MM.1S (cell line): ENCODE measurements around the gene PRDM1.

Experiments used
- DNase-seq: peaks from one replicate; pipeline ENCODE4 v3.0.0-alpha.2; 2015
- H2AFZ ChIP-seq: fragments of 300-600 bp; sonication (generic); 2 replicates; pipeline ENCODE4 v1.6.0; 2016; ENCODE audit warnings: antibody characterized with exemption, low read length
- H3F3A ChIP-seq: fragments of 300-600 bp; sonication (generic); 2 replicates; pipeline ENCODE4 v1.6.1; 2016; ENCODE audit warnings: mild to moderate bottlenecking, antibody characterized with exemption, low read length, moderate library complexity, mixed read lengths; ENCODE audit not compliant: insufficient read depth
- H3K27ac ChIP-seq: fragments of 300-600 bp; sonication (generic); 2 replicates; pipeline ENCODE4 v1.5.1; 2016; ENCODE audit warnings: mild to moderate bottlenecking, low read length
- H3K27me3 ChIP-seq: fragments of 300-600 bp; sonication (generic); replicated peaks from 2 replicates; pipeline ENCODE4 v1.6.0; 2016; ENCODE audit warnings: low read length; ENCODE audit not compliant: insufficient read depth
- H3K36me3 ChIP-seq: fragments of 300-600 bp; sonication (generic); replicated peaks from 2 replicates; pipeline ENCODE4 v1.6.1; 2016; ENCODE audit warnings: mild to moderate bottlenecking, low read length, mixed read lengths; ENCODE audit not compliant: insufficient read depth
- H3K4me1 ChIP-seq: fragments of 300-600 bp; sonication (generic); 2 replicates; pipeline ENCODE4 v1.6.1; 2016; ENCODE audit warnings: low read length, mixed read lengths
- H3K4me2 ChIP-seq: fragments of 300-600 bp; sonication (generic); 2 replicates; pipeline ENCODE4 v1.6.0; 2016; ENCODE audit warnings: low read depth, low read length
- H3K4me3 ChIP-seq: fragments of 300-600 bp; sonication (generic); 2 replicates; pipeline ENCODE4 v1.5.1; 2016; ENCODE audit warnings: low read length, mixed read lengths
- H3K79me2 ChIP-seq: fragments of 300-600 bp; sonication (generic); 2 replicates; pipeline ENCODE4 v1.6.1; 2016; ENCODE audit warnings: mixed run types, low read length, mixed read lengths
- H3K9ac ChIP-seq: fragments of 300-600 bp; sonication (generic); 2 replicates; pipeline ENCODE4 v1.6.1; 2016; ENCODE audit warnings: low read length, mixed read lengths
- H3K9me2 ChIP-seq: fragments of 300-600 bp; sonication (generic); replicated peaks from 2 replicates; pipeline ENCODE4 v1.6.1; 2016; ENCODE audit warnings: mild to moderate bottlenecking, low read length, mixed read lengths; ENCODE audit not compliant: insufficient read depth
- H3K9me3 ChIP-seq: fragments of 300-600 bp; sonication (generic); replicated peaks from 2 replicates; pipeline ENCODE4 v1.6.1; 2016; ENCODE audit warnings: mild to moderate bottlenecking, low read length, mixed read lengths; ENCODE audit not compliant: insufficient read depth
- H4K20me1 ChIP-seq: fragments of 300-600 bp; sonication (generic); 2 replicates; pipeline ENCODE4 v1.6.1; 2016; ENCODE audit warnings: mild to moderate bottlenecking, low read length, moderate library complexity, mixed read lengths; ENCODE audit not compliant: insufficient read depth
- EZH2 ChIP-seq: fragments of 300-600 bp; sonication (generic); optimal IDR thresholded peaks from 2 replicates; pipeline ENCODE3; 2017; ENCODE audit warnings: low read depth, mild to moderate bottlenecking, antibody characterized with exemption, low read length, mixed read lengths
- EZH2phosphoT487 ChIP-seq: fragments of 300-600 bp; sonication (generic); IDR thresholded peaks from 2 replicates; pipeline ENCODE4 v1.6.1; 2018; ENCODE audit warnings: antibody characterized with exemption, low read length
- TF ChIP-seq, protein P1 (sequence below): fragments of 300-600 bp; sonication (generic); IDR thresholded peaks from 2 replicates; pipeline ENCODE4 v1.5.1; 2016; ENCODE audit warnings: antibody characterized with exemption, low read length, mixed read lengths

PRDM1 gene

DNA sequence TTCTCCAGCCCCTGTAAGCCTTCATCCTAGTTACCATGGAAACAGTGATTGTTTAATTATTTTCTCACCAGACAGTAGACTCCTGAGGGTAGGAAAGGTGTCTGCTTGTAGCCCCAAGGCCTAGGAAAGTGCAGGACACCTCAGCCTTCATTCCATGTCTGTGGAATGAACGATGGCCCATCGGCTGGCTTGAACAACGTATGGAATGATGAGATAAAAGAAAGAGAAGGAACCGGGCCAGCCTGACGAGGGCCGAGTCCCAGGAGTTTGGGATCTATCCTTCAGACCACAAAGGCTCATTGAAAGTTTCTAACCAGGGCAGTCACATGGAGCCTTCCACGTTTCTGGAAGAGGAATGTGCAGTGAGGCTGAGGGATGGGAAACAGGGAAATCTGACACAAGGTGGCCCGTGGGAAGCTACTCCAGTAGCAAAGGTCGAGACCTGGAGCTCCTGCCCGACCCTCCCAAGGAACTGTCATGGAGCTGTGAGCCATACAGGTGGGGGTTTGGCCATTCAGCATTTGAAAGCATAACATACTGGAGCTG lies 46.1 kb downstream of the PRDM1 start:
- no peak overlapping the region for H3K9ac ChIP-seq
- H3F3A ChIP-seq = no peaks in the 10 kb centered on the region
- no peaks in the 10 kb centered on the region for H3K9me3 ChIP-seq
- no peak overlapping the region for H3K4me3 ChIP-seq
- H3K9me2 ChIP-seq = no peaks in the 10 kb centered on the region
- TF ChIP-seq, protein P1, sequence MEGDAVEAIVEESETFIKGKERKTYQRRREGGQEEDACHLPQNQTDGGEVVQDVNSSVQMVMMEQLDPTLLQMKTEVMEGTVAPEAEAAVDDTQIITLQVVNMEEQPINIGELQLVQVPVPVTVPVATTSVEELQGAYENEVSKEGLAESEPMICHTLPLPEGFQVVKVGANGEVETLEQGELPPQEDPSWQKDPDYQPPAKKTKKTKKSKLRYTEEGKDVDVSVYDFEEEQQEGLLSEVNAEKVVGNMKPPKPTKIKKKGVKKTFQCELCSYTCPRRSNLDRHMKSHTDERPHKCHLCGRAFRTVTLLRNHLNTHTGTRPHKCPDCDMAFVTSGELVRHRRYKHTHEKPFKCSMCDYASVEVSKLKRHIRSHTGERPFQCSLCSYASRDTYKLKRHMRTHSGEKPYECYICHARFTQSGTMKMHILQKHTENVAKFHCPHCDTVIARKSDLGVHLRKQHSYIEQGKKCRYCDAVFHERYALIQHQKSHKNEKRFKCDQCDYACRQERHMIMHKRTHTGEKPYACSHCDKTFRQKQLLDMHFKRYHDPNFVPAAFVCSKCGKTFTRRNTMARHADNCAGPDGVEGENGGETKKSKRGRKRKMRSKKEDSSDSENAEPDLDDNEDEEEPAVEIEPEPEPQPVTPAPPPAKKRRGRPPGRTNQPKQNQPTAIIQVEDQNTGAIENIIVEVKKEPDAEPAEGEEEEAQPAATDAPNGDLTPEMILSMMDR = no peak
- TF ChIP-seq EZH2 (no peak), EZH2phosphoT487 (no peak)
- peaks cover 15% of the 10 kb centered on the region for H3K4me1 ChIP-seq
- H3K27ac ChIP-seq = no peak overlapping the region
- H3K79me2 ChIP-seq = no peaks in the 10 kb centered on the region
- H4K20me1 ChIP-seq = no peaks in the 10 kb centered on the region
- no peaks in the 10 kb centered on the region for H3K36me3 ChIP-seq
- H2AFZ ChIP-seq = no peak overlapping the region
- no peaks in the 10 kb centered on the region for H3K27me3 ChIP-seq
- no peak for DNase-seq
- H3K4me2 ChIP-seq = no peak overlapping the region

DNA sequence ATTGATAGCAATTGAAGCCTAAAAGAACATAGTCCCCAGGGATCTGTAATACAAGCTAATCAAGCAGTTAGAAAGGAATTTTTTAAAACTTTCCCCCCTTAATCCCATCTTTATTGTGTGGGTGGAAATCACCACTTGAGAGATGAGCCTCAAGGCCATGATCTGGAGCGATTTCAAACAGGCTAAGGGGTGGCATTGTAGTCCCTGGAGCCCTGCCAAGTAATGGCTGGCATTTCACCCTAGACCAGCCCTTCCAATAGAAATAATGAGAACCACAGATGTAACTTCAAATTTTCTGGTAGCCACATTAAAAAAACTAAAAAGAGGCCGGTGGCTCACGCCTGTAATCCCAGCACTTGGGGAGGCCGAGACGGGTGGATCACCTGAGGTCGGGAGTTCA lies 46.9 kb downstream of the PRDM1 start:
- TF ChIP-seq EZH2phosphoT487 = no peak
- TF ChIP-seq EZH2 = no peak
- TF ChIP-seq, protein P1 = no peak
- H3F3A ChIP-seq = no peaks in the 10 kb centered on the region
- H3K9ac ChIP-seq = no peak overlapping the region
- no peak overlapping the region for H3K4me3 ChIP-seq
- peaks cover 21% of the 10 kb centered on the region for H3K4me1 ChIP-seq
- no peak for DNase-seq
- no peaks in the 10 kb centered on the region for H3K36me3 ChIP-seq
- no peak overlapping the region for H2AFZ ChIP-seq
- H3K9me3 ChIP-seq = no peaks in the 10 kb centered on the region
- H3K27ac ChIP-seq = no peak overlapping the region
- no peaks in the 10 kb centered on the region for H3K79me2 ChIP-seq
- no peak overlapping the region for H3K4me2 ChIP-seq
- H4K20me1 ChIP-seq = no peaks in the 10 kb centered on the region
- H3K27me3 ChIP-seq = no peaks in the 10 kb centered on the region
- H3K9me2 ChIP-seq = no peaks in the 10 kb centered on the region

DNA sequence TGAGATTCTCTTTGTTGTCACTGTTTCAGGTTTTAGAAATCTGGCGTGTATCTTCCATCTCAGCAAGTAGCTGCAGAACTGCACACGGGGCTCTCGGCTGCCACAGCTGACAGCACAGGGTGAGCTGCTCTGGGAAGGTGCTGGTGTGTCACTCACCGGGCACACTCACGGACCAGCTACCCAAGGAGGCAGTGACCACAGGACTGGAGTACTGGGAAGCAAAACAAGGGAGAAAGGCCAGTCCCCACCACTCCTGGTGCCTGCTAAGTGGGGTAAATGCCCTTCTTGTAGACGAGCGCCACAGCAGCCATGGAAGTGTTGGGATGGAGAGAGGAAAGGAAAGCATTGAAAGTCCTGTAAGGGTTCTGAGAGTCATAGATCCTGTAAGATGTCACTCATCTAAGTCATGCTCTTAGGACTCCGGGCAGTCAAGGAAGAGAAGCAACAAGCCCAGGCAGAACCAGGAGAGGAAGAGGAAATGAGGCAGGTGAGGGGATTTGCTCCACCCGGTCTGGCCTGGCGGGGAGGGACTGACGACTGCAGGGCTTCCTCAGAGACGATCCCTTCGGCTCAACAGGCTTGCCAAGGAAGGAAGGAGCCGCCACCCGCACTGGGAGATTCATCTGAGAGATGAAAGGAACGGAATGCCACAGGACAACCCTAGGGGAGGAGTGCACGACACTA lies 48.1 kb downstream of the PRDM1 start:
- H4K20me1 ChIP-seq = no peaks in the 10 kb centered on the region
- H3K27me3 ChIP-seq = no peaks in the 10 kb centered on the region
- no peak for DNase-seq
- no peak overlapping the region for H3K4me3 ChIP-seq
- H3K9me3 ChIP-seq = no peaks in the 10 kb centered on the region
- no peak overlapping the region for H3K9ac ChIP-seq
- no peak overlapping the region for H2AFZ ChIP-seq
- no peaks in the 10 kb centered on the region for H3K36me3 ChIP-seq
- no peaks in the 10 kb centered on the region for H3F3A ChIP-seq
- no peaks in the 10 kb centered on the region for H3K79me2 ChIP-seq
- H3K9me2 ChIP-seq = no peaks in the 10 kb centered on the region
- no peak overlapping the region for H3K27ac ChIP-seq
- TF ChIP-seq, protein P1 = no peak
- TF ChIP-seq EZH2phosphoT487 = no peak
- no peak for TF ChIP-seq EZH2
- H3K4me2 ChIP-seq = no peak overlapping the region
- peaks cover 24% of the 10 kb centered on the region for H3K4me1 ChIP-seq
